ENCODE data around the gene STMP1.

Gene STMP1

GRCh38 chr7:135672560-135673359 is 10.4 kb downstream of the STMP1 start:
- peak; percentile 62; the same call in 1 of the 2 replicates for TF ChIP-seq CTCF (IDR thresholded peaks at IDR 0.05; ENCODE audit: borderline replicate concordance, insufficient read depth, low read depth, low read length)
- H3K4me3 ChIP-seq (ENCODE audit: low read depth, low read length) = no peak overlapping the region

GRCh38 chr7:135673360-135673706 is 11.0 kb downstream of the STMP1 start:
- TF ChIP-seq CTCF (IDR thresholded peaks at IDR 0.05; ENCODE audit: borderline replicate concordance, insufficient read depth, low read depth, low read length) = no peak
- H3K4me3 ChIP-seq (ENCODE audit: low read depth, low read length) = no peak overlapping the region

GRCh38 chr7:135678612-135679575 is 16.6 kb downstream of the STMP1 start:
- H3K4me3 ChIP-seq (ENCODE audit: low read depth, low read length) = no peak overlapping the region
- TF ChIP-seq CTCF (IDR thresholded peaks at IDR 0.05; ENCODE audit: borderline replicate concordance, insufficient read depth, low read depth, low read length) = no peak

GRCh38 chr7:135681762-135682161 is 19.4 kb downstream of the STMP1 start:
- TF ChIP-seq CTCF (IDR thresholded peaks at IDR 0.05; ENCODE audit: borderline replicate concordance, insufficient read depth, low read depth, low read length) = no peak
- no peak overlapping the region for H3K4me3 ChIP-seq (ENCODE audit: low read depth, low read length)

GRCh38 chr7:135682191-135682590 is 19.9 kb downstream of the STMP1 start:
- no peak overlapping the region for H3K4me3 ChIP-seq (ENCODE audit: low read depth, low read length)
- TF ChIP-seq CTCF (IDR thresholded peaks at IDR 0.05; ENCODE audit: borderline replicate concordance, insufficient read depth, low read depth, low read length) = no peak

- TF ChIP-seq CTCF (IDR thresholded peaks at IDR 0.05; ENCODE audit: borderline replicate concordance, insufficient read depth, low read depth, low read length) = no peak
- H3K4me3 ChIP-seq (ENCODE audit: low read depth, low read length) = no peak overlapping the region
Measured at GRCh38 chr7:135683609-135684008, 21.3 kb downstream of the STMP1 start.
